Fibroblast of lung (primary cell): ENCODE measurements around the gene PDE2A.

ENCODE experiments used
- CTCF ChIP-seq, 2 donors: IDR thresholded peaks in 1 of 2; conservative IDR thresholded peaks in 1 of 2; 1 replicate in 1 of 2; 2 replicates in 1 of 2; pipeline ENCODE4 v1.5.1; 2011 to 2012; ENCODE audit warnings: low read length in 2 of 2, control low read depth in 1 of 2, inconsistent platforms in 1 of 2, low read depth in 1 of 2, mild to moderate bottlenecking in 1 of 2
- EZH2 ChIP-seq: IDR thresholded peaks from 2 replicates; pipeline ENCODE4 v1.5.1; 2012; ENCODE audit warnings: low read length, control low read depth, mild to moderate bottlenecking; ENCODE audit errors: missing control alignments

GRCh38 chr11:72703267-72704008 lies 29.2 kb upstream of the PDE2A start:
- TF ChIP-seq EZH2 (no peak), CTCF (conservative IDR thresholded peaks at IDR 0.05 in 1 of 2, IDR thresholded peaks at IDR 0.05 in 1 of 2; ENCODE audit: low read depth in 1 of 2, low read length in 2 of 2) (no peak)
